Astrocyte of the cerebellum (primary cell): ENCODE measurements around the gene STIL.

Experiments
- DNase-seq: peaks from one replicate; pipeline ENCODE4 v3.0.0-alpha.2; 2011; ENCODE audit warnings: low read depth
- H3K4me3 ChIP-seq: 2 replicates; pipeline ENCODE4 v1.5.1; 2011; ENCODE audit warnings: mild to moderate bottlenecking, low read depth, low read length, moderate library complexity
- in situ Hi-C: cut with HindIII; loops from 2 replicates; pipeline ENCODE4 v1.10.0; 2017; ENCODE audit warnings: low sequenced_read_pairs
- TF ChIP-seq, protein P1 (sequence below): IDR thresholded peaks from 2 replicates; pipeline ENCODE4 v1.5.1; 2012; ENCODE audit warnings: low read length, low read depth, moderate library complexity, mild to moderate bottlenecking; ENCODE audit errors: missing control alignments

Gene STIL

DNA sequence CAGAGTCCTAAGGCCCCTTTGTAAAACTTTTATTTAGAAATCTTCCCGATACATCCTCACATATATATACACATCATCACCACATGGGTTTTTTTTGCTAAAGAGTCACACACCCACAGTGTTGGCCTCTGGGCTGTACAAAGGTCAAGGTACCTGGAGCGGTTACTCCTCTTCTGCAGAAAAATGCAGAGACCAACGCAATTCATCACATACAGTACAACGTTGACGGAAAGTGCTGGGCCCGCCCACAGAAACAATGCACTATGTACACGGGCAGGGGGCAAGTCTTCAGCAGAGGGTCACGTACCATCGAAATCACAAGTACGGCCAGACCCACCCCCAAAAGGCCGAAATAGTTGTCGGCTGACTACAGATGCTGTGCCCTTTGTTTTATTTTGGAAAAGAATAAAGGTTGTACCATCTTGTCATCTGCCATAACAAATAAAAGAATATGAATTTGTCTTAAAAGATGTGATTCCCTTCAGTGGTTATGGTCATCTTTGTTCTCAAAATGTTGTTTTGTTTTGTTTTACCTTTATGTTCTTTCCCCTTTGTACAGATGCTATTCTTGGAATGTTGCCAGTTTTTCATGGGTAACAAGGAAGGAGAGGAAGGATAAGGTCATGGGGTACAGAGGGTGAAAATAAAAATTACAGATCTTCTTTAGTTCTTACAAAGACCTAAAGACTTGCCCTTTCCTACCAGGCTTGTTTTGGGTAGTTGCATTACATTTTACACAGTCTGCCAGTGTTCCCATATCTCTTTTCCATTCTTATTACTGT, 97.5 kb downstream of the STIL start:
- no peak for DNase-seq
- in situ Hi-C loops = no loop called here
- no peak overlapping the region for H3K4me3 ChIP-seq
- TF ChIP-seq, protein P1, sequence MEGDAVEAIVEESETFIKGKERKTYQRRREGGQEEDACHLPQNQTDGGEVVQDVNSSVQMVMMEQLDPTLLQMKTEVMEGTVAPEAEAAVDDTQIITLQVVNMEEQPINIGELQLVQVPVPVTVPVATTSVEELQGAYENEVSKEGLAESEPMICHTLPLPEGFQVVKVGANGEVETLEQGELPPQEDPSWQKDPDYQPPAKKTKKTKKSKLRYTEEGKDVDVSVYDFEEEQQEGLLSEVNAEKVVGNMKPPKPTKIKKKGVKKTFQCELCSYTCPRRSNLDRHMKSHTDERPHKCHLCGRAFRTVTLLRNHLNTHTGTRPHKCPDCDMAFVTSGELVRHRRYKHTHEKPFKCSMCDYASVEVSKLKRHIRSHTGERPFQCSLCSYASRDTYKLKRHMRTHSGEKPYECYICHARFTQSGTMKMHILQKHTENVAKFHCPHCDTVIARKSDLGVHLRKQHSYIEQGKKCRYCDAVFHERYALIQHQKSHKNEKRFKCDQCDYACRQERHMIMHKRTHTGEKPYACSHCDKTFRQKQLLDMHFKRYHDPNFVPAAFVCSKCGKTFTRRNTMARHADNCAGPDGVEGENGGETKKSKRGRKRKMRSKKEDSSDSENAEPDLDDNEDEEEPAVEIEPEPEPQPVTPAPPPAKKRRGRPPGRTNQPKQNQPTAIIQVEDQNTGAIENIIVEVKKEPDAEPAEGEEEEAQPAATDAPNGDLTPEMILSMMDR = no peak

DNA sequence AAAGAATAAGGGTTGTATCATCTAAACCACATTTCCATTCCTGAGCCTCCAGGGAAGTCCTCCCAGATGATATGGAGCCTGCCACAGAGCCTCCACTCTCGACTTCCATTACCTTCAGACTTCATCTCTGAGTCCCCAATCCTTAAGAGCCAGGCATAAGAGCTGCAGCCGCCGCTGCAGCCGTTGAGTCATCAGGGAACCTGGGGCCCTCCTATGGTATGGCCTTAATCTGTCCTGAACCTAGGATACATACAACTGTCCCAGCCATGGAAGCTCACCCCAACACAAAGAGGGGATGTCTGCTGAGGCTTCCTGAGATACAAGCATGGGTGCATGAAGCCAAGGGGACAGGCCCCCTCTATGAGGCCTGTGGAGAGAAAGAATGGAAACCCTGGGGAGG, 98.2 kb downstream of the STIL start:
- TF ChIP-seq, protein P1 = no peak
- DNase-seq = no peak
- no peak overlapping the region for H3K4me3 ChIP-seq
- in situ Hi-C loops = no loop called here

DNA sequence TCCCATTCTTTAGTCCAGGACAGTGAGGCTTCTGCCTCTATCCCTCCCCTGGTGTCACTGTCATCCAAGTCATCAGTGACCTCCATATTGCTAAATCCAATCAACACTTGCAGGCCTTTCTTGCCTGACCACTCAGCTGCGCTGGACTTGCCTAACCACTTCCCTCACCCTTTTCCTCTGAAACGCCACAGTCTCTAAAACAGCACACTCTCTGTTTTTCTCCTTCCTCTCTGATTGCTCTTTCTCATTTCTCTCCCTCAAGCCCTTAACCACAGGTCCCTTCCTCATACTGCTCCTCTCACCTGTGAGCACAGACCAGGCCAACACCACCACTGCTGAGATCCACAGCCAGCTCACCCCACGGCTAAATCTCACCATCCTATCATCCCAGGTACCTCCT, 99.4 kb downstream of the STIL start:
- in situ Hi-C loops = no loop called here
- no peak overlapping the region for H3K4me3 ChIP-seq
- no peak for DNase-seq
- TF ChIP-seq, protein P1 = no peak

DNA sequence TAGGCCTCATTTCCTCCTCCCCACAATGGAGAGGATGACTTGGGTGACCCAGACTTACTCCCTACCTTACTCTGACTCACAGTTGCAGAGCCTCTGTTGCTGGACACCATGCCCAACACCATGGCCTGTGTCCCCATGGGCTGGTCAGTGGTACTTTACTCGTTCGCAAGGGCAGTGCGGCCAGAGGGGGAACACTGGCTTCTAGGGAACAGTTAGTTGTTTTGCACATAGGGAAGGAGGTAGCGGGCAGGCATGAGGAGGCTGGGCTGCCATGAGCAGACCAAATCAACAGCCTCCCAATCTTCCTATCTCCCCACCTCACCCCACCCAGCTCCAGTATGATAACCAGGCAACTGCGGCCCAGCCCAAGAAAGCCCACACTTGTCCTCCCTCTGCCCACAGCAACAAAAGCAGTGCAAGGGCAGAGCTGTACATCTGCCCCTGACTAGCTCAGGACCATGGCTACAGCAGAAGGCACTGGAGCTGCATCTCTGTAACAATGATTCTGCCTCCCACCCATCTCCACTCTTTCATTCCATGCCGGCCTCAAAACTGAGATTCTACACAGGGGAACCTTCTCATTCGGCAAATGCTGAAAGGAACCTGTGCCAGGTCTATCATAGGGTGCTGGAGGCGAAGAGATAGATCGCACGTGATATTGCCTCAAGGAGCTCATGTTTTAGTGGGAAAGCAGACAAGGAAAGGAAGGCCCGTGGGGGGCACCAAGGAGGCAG, 100.5 kb downstream of the STIL start:
- DNase-seq = no peak
- H3K4me3 ChIP-seq = no peak overlapping the region
- TF ChIP-seq, protein P1 = no peak
- in situ Hi-C loops = no loop called here

DNA sequence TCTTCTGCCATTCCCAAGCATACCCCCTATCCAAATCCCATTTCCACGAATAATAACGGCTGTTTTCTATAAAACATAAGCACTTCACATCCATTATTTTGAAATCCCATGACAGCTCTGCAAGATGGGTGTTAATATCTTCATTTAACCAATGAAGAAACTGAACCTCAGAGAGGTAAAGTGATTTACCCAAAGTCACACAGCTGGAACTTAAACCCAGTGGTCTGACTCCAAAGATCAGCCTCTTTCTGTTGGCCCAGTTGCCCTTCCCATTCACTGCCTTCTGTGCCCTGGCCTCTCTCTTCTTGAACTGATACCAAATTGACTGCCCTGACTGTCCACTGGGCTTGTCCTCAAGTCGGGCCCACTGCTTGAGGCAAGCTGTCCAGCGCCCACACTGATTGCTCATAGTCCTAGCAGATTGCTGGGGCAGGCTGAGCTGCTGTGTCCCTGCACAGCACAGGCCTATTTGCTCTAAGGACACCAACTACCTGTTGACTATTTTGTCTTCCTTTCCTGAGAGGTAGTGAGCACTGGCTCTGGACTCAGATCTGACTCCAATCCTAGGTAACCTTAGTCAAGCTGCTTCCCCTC, 101.2 kb downstream of the STIL start:
- DNase-seq = no peak
- TF ChIP-seq, protein P1 = no peak
- in situ Hi-C loops = no loop called here
- H3K4me3 ChIP-seq = no peak overlapping the region

DNA sequence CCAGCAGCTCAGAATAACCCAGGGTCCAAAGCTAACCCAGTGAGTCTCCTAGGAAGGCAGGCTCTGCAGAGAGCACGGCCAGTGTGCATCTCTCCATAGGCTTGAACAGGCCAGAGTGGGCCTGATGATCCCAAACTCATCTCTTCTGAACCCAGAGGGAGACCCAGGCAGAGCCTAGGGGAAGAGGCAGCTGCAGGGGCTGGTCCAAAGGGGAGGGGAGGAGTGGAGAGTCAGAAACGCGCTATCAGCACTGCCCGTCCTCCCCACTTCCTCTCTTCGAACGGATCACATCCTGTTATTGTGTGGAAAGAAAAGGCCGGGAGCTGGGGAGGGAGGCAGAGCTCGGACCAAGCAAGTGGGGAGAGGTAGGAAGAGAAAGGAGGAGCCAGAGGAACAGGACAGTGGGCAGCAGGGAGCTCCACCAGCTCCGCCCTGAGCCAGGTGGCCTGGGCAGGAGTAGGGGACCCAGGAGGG, 102.1 kb downstream of the STIL start:
- in situ Hi-C loops = no loop called here
- no peak overlapping the region for H3K4me3 ChIP-seq
- TF ChIP-seq, protein P1 = no peak
- DNase-seq = no peak
